ENCODE data around the gene C1orf35. TPM values are rescaled to one million over a fixed set of nuclear protein-coding genes. Genes with fewer than 3 reads are reported as not detected.
A peak's percentile ranks its signal among the peaks of the same experiment; 100 is the strongest.

Gene C1orf35
- total RNA-seq, 1 donor from 2014 or later, result 12.1 TPM

DNA sequence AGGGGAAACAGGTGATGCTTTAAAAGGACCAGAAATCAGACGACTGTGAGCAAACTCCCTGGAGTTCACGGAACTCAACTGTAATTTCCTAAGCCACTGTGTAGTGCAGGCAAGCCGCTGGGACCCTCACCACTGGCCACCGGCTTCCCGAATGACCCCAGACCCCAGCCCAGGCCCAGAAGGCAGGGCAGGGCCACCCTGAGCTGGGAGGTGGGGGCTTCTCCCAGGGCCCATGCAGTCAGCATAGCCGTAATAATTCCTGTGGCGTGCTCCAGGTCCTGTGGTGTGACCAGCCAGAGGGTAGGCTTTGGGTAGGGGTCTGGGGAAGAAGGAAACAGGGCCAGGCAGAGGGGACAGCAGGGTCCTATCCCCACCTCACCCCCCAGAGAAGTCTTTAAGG lies 24.1 kb downstream of the C1orf35 start:
- DNase-seq, result no peak

- DNase-seq, result no peak
Observed at GRCh38 chr1:228077565-228078330, 25.4 kb downstream of the C1orf35 start.

DNA sequence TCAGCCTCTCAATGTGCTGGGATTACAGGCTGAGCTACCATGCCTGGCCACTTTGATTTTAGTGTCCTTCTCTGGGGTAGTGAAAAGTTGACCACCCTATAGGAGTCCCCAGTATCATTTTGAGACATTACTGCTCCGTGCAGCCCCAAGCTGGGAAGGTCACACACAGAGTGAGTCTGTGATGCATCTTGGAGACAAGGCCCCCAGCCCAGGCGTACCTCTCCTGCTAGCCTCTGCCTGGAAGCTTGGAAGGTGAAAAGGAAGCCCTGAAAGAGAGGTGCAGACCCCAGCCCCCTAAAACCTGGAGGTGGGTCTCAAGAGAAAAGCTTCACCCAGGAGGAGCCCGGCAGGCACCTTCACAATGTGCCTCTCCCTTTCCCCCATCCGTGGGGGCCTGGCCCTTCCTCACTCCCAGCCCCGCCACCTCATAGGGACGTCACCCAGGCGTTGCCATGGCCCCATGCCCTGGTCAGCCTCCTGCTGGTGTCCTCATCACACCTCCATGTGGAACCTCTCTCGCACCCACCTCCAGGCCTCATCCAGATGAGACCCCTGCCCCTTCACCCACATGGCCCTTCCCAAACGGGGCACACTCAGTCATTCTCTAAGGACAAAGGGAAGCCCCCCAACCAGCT lies 26.2 kb downstream of the C1orf35 start:
- no peak for DNase-seq

GRCh38 chr1:228075801-228076271 lies 27.3 kb downstream of the C1orf35 start:
- no peak for DNase-seq

DNA sequence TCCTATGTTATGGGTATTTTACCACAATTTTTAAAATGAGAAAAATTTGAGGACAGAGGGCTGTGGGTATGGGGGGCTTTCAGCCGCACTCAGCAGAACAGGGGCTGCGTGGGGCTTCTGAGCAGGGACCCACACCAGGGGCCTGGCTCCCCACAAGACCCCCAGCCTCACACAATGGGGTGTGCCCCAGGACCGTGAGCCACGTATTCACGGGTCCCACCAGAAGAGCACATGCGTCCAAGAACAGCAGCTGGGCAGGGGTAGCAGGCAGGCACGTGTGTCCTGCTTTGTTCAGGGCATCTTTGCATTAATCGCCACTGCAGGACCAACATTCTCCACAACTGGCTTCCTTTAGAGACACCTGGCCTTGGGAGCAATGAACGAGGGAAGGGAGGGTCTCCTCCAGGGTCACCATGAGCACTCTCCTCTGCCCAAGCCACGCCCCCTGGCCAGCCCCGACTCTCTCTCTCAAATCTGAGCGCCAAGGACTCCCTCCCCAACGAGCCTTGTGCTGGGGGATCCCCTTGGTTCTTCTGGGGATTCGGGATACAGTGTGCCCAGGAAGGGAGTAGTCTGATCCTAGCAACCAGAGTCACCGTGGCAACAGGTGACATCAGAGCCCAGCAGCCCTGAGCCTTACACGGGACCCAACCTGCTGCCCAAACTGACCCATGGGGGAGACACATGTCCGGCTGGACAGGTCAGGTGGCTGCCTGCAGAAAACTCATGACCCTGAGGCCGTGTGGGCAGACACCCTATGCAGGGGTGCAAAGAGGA lies 28.0 kb downstream of the C1orf35 start:
- DNase-seq, result no peak

DNA sequence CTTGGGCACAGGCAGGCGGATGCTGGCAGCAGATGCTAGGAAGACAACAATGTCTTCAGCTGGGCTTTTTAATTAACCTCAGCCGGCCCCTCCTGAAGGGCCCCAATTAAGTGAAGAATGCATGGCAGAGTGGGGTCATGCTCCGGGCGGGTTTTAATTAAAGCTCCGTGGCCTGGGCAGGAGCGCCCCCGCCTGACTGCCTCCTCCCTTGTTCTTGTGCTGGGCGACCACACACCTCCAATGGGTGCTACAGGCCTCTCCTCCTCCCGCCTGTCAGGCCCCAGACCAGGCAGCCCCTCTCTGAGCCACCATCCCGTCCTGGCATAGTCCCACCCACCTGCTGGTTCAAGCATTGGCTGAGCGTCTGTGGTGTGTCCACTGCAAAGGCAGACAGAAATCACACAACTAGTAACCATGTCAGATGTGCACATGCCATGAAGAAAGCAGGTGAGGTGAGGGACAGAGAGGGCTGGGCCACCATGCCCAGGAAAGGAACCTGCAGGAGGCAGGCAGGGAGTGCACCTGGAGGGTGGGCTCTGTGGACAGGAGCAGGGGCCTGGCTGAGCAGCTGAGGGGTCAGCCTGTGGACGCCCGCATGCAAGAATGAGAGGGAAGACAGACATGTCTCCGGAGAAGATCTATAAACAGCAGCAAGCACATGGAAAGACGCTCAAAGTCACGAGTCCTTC lies 29.1 kb downstream of the C1orf35 start:
- DNase-seq, result peak; percentile 55

GRCh38 chr1:228073061-228073856 lies 29.9 kb downstream of the C1orf35 start:
- DNase-seq, result no peak

DNA sequence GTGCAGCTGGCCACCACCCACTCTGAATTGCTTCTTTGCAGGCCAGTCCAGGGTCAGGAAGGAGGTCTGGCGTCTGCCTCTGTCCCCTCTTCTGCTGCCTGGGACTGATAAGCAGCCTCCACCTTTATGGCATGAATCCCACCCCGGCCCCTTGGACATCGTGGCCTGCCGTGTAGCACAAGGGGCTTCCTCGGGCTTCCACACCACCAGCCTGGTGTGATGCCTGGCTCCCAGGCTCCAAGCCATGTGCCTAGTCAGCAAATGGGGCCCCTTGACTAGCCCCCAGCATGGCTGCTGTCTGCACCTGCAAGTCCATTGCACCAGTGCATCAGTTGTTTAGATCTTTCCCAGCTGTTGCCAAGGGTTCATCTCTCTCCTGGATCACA lies 30.5 kb downstream of the C1orf35 start:
- no peak for DNase-seq

GRCh38 chr1:228071839-228072657 lies 31.1 kb downstream of the C1orf35 start:
- no peak for DNase-seq

DNA sequence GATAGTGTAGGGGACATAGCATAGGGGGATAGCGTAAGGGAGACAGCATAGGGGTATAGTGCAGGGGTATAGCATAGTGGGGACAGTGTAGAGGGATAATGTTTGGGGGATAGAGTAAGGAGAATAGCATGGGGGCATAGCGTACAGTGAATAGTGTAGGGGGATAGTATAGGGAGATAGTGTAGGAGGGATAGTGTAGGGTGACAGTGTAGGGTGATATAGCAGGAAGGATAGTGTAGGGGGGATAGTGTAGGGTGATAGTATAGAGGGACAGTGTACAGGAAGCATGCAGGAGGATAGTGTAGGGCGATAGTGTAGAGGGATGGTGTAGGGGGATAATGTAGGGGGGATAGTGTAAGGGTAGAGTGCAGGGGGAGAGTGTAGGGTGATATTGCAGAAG lies 32.3 kb downstream of the C1orf35 start:
- DNase-seq, result no peak

DNA sequence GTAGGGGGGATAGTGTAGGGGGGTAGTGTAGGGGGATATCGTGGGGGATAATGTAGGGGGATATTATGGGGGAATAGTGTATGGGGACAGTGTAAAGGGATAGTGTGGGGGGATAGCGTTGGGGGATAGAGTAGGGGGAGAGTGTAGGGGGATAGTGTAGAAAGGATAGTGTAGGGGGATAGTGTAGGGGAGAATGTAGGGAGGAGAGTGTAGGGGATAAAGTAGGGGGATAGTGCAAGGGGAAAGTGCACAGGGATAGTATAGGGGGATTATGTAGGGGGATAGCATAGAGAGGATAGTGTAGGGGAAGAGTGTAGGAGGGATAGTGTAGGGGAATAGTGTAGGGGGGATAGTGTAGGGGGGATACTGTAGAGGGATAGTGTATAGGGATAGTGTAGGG lies 33.0 kb downstream of the C1orf35 start:
- DNase-seq, result no peak

GRCh38 chr1:228068359-228068758 lies 34.8 kb downstream of the C1orf35 start:
- DNase-seq, result no peak

- DNase-seq, result no peak
Observed at GRCh38 chr1:228066891-228067654, 36.1 kb downstream of the C1orf35 start.

GRCh38 chr1:228066416-228066815 lies 36.7 kb downstream of the C1orf35 start:
- DNase-seq, result no peak

GRCh38 chr1:228065543-228066347 lies 37.4 kb downstream of the C1orf35 start:
- DNase-seq, result no peak

- no peak for DNase-seq
Observed at GRCh38 chr1:228064741-228065542, 38.2 kb downstream of the C1orf35 start.

DNA sequence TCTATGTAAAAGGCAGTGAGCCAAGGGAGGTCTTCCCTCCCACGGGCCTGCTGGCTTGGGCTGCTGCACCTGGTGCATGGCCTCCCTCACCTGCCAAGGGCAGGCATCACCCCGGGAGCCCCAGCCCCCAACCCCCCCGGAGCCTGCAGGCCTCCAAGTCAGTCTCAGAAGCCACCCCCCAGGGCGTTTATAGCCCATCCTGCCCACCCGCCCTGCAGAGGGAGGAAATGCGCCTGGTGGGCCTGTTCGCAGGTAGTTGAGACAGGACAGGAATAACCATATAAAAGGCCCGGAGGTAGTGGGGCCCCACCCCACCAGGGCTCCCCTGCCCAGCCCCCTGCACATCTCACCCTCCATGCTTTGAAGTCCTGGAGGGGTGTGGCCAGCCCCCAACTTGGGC lies 38.8 kb downstream of the C1orf35 start:
- no peak for DNase-seq

All from tongue (tissue), 2 donors.